Gastrocnemius medialis (tissue), 4 donors: Measurements from ENCODE around the gene RPS14.

Experiments
- CTCF ChIP-seq, 5 experiments: fragments of 450-650 bp in 3 of 5; fragments of 200-600 bp in 2 of 5; sonication (generic) in 2 of 5; IDR thresholded peaks in 4 of 5; conservative IDR thresholded peaks in 1 of 5; 1 replicate in 4 of 5; 2 replicates in 1 of 5; pipeline ENCODE4 v1.5.1; 2016 to 2019; ENCODE audit warnings: antibody characterized with exemption in 5 of 5, mild to moderate bottlenecking in 3 of 5, moderate library complexity in 3 of 5
- POLR2A ChIP-seq, 2 donors: fragments of 450-650 bp; IDR thresholded peaks; one replicate each; pipeline ENCODE4 v1.6.1; 2017; ENCODE audit warnings: antibody characterized with exemption in 2 of 2, mild to moderate bottlenecking in 2 of 2, moderate library complexity in 2 of 2

- no peak for TF ChIP-seq CTCF (IDR thresholded peaks at IDR 0.05 in 4 of 5, conservative IDR thresholded peaks at IDR 0.05 in 1 of 5)
- no peak for TF ChIP-seq POLR2A (IDR thresholded peaks at IDR 0.05)
These were observed 20.4 kb upstream of the RPS14 start for GRCh38 chr5:150469718-150470469.
